ENCODE results near the gene ATP8B1.

DNA sequence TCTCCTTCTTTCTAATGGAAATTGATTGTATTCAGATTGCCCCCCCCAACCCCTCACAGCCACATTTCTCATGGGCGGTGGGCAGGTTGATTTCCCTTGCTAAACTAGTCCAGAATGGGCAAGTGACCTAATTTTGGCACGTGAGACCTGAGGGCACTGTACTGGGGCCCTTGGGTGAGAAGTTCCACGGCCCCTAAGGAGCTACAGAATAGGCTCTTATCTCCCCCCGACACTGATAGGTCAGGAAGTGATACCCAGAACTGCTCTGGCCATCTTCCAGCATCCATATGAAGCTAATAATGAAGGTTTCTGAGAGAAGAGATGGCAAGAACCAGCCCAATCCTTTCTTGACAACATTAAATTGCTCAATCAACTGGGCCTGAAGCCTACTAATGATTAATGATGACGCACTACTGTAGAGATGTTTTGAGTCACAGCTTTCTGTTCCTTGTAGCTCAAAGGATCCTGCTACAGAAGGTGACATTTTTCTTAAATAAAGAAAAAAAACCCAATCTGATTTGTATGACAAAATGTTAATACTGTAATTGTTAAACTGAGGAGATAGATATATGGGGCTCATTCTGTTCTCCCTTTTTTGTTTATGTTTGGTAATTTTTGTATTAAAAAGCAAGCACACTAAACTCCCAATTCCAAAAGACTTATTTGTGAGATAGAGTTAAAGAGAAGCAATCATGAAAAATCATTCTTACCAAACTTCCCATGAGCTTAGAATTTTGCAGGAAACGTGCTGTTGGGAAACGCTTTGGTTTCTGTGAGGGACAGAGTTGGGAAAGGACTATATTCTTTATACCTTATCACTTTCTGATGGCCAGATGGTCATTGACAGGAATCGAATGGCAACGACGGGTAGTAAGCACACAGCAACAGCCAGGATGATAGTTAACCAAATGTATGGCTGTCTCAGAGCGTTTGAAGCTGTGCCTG is 153.3 kb downstream of the ATP8B1 start:
- TF ChIP-seq POLR2A (IDR thresholded peaks at IDR 0.05): no peak
- TF ChIP-seq, protein P1, sequence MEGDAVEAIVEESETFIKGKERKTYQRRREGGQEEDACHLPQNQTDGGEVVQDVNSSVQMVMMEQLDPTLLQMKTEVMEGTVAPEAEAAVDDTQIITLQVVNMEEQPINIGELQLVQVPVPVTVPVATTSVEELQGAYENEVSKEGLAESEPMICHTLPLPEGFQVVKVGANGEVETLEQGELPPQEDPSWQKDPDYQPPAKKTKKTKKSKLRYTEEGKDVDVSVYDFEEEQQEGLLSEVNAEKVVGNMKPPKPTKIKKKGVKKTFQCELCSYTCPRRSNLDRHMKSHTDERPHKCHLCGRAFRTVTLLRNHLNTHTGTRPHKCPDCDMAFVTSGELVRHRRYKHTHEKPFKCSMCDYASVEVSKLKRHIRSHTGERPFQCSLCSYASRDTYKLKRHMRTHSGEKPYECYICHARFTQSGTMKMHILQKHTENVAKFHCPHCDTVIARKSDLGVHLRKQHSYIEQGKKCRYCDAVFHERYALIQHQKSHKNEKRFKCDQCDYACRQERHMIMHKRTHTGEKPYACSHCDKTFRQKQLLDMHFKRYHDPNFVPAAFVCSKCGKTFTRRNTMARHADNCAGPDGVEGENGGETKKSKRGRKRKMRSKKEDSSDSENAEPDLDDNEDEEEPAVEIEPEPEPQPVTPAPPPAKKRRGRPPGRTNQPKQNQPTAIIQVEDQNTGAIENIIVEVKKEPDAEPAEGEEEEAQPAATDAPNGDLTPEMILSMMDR (IDR thresholded peaks at IDR 0.05): no peak
